Stimulated activated CD8-positive, alpha-beta memory T cell treated with anti-CD3 and anti-CD28 coated beads, Interleukin-15, amount 100 ng/mL, for 48 hours (primary cell): ENCODE results near the gene IFI16.
"Not testable (repeated sequence)": the region's sequence is repeated elsewhere in the genome, so short reads cannot be mapped to it uniquely, and the experiment has no call there.

ENCODE experiments used
- DNase-seq, 2 donors: peaks; one replicate each; pipeline ENCODE4 v3.0.0-alpha.2; 2020; ENCODE audit warnings: low read depth in 2 of 2

IFI16 gene

GRCh38 chr1:159007726-159008125 is 2.0 kb upstream of the IFI16 start:
- no peak for DNase-seq

- DNase-seq: peak; percentile 33 to 53
Observed at GRCh38 chr1:159008744-159009188, 941 bp upstream of the IFI16 start.

GRCh38 chr1:159009287-159009686 is 420 bp upstream of the IFI16 start:
- no peak for DNase-seq

GRCh38 chr1:159010391-159010790 is 684 bp downstream of the IFI16 start:
- no peak for DNase-seq

- DNase-seq: not testable (repeated sequence)
Observed at GRCh38 chr1:159011001-159011400, 1.3 kb downstream of the IFI16 start.

- DNase-seq: no peak
Observed at GRCh38 chr1:159011751-159012150, 2.0 kb downstream of the IFI16 start.

- DNase-seq: peak; percentile 43 to 58
Observed at GRCh38 chr1:159012495-159012894, 2.8 kb downstream of the IFI16 start.

- no peak for DNase-seq
Observed at GRCh38 chr1:159014003-159014571, 4.4 kb downstream of the IFI16 start.

- DNase-seq: no peak
Observed at GRCh38 chr1:159014851-159015250, 5.1 kb downstream of the IFI16 start.

- peak; percentile 50 to 56 for DNase-seq
Observed at GRCh38 chr1:159015440-159015909, 5.8 kb downstream of the IFI16 start.

- DNase-seq: no peak
Observed at GRCh38 chr1:159023723-159024122, 14.0 kb downstream of the IFI16 start.

GRCh38 chr1:159025043-159025442 is 15.3 kb downstream of the IFI16 start:
- DNase-seq: no peak

- DNase-seq: not testable (repeated sequence)
Observed at GRCh38 chr1:159026841-159027240, 17.1 kb downstream of the IFI16 start.

GRCh38 chr1:159030311-159030710 is 20.6 kb downstream of the IFI16 start:
- no peak for DNase-seq

- no peak for DNase-seq
Observed at GRCh38 chr1:159030877-159031447, 21.3 kb downstream of the IFI16 start.

GRCh38 chr1:159040206-159040605 is 30.5 kb downstream of the IFI16 start:
- DNase-seq: no peak

- DNase-seq: no peak
Observed at GRCh38 chr1:159040893-159041724, 31.4 kb downstream of the IFI16 start.

GRCh38 chr1:159046486-159046885 is 36.8 kb downstream of the IFI16 start:
- not testable (repeated sequence) for DNase-seq

GRCh38 chr1:159051436-159051835 is 41.7 kb downstream of the IFI16 start:
- DNase-seq: no peak

- no peak for DNase-seq
Observed at GRCh38 chr1:159054427-159054826, 44.7 kb downstream of the IFI16 start.

GRCh38 chr1:159055181-159055641 is 45.5 kb downstream of the IFI16 start:
- DNase-seq: no peak

- DNase-seq: no peak
Observed at GRCh38 chr1:159056069-159056698, 46.5 kb downstream of the IFI16 start.
